Skeletal muscle cell (primary cell): ENCODE results near the gene TSPYL1.

Experiments
- DNase-seq: peaks from one replicate; pipeline ENCODE4 v3.0.0-alpha.2; 2010; ENCODE audit warnings: low read depth
- H3K4me3 ChIP-seq: 2 replicates; pipeline ENCODE4 v1.5.1; 2011; ENCODE audit warnings: low read depth, mild to moderate bottlenecking, control low read depth, low read length, moderate library complexity

The TSPYL1 gene

GRCh38 chr6:116267836-116268588 is 11.7 kb downstream of the TSPYL1 start:
- H3K4me3 ChIP-seq, result no peak overlapping the region
- DNase-seq, result no peak

GRCh38 chr6:116266803-116267202 is 12.9 kb downstream of the TSPYL1 start:
- no peak overlapping the region for H3K4me3 ChIP-seq
- DNase-seq, result no peak

- DNase-seq, result no peak
- H3K4me3 ChIP-seq, result no peak overlapping the region
These were observed 14.5 kb downstream of the TSPYL1 start for GRCh38 chr6:116265041-116265829.

GRCh38 chr6:116263353-116263752 is 16.4 kb downstream of the TSPYL1 start:
- no peak overlapping the region for H3K4me3 ChIP-seq

GRCh38 chr6:116258520-116258919 is 21.2 kb downstream of the TSPYL1 start:
- no peak for DNase-seq
- H3K4me3 ChIP-seq, result no peak overlapping the region

More at GRCh38 chr6:116263353-116263752, 16.4 kb downstream of the TSPYL1 start:
- no peak for DNase-seq

GRCh38 chr6:116256694-116257093 is 23.0 kb downstream of the TSPYL1 start:
- no peak overlapping the region for H3K4me3 ChIP-seq
- DNase-seq, result no peak

- peak overlapping the region; percentile 7 for H3K4me3 ChIP-seq
- no peak for DNase-seq
These were observed 24.4 kb downstream of the TSPYL1 start for GRCh38 chr6:116255246-116255800.

GRCh38 chr6:116254297-116255056 is 25.3 kb downstream of the TSPYL1 start:
- DNase-seq, result no peak
- peak overlapping the region; percentile 99 for H3K4me3 ChIP-seq

GRCh38 chr6:116253505-116254296 is 26.0 kb downstream of the TSPYL1 start, which contains the start of gene TSPYL4:
TSPYL4 (minus strand) TSS chr6:116254075; CDS start chr6:116254008, 67 bp downstream.
- H3K4me3 ChIP-seq, result peak within 1 kb of the TSS; percentile 99
- peak; percentile 86 for DNase-seq

- peak overlapping the region; percentile 99 for H3K4me3 ChIP-seq
- DNase-seq, result no peak
These were observed 26.6 kb downstream of the TSPYL1 start for GRCh38 chr6:116253188-116253504.

GRCh38 chr6:116251568-116252384 is 28.0 kb downstream of the TSPYL1 start:
- no peak for DNase-seq
- H3K4me3 ChIP-seq, result peak overlapping the region; percentile 32

- no peak overlapping the region for H3K4me3 ChIP-seq
- no peak for DNase-seq
These were observed 31.2 kb downstream of the TSPYL1 start for GRCh38 chr6:116248577-116248976.

GRCh38 chr6:116247285-116247684 is 32.4 kb downstream of the TSPYL1 start:
- no peak overlapping the region for H3K4me3 ChIP-seq
- no peak for DNase-seq

GRCh38 chr6:116246089-116246488 is 33.6 kb downstream of the TSPYL1 start:
- no peak overlapping the region for H3K4me3 ChIP-seq
- no peak for DNase-seq

GRCh38 chr6:116244284-116244683 is 35.4 kb downstream of the TSPYL1 start:
- H3K4me3 ChIP-seq, result no peak overlapping the region
- DNase-seq, result no peak

GRCh38 chr6:116239856-116240255 is 39.9 kb downstream of the TSPYL1 start:
- DNase-seq, result no peak
- no peak overlapping the region for H3K4me3 ChIP-seq

- no peak for DNase-seq
These were observed 40.5 kb downstream of the TSPYL1 start for GRCh38 chr6:116239256-116239655.

GRCh38 chr6:116238083-116238482 is 41.6 kb downstream of the TSPYL1 start:
- no peak for DNase-seq
- H3K4me3 ChIP-seq, result no peak overlapping the region

More at GRCh38 chr6:116239256-116239655, 40.5 kb downstream of the TSPYL1 start:
- no peak overlapping the region for H3K4me3 ChIP-seq
